NOMO-1 (cell line): ENCODE data around the gene RNF135.
"Not testable (repeated sequence)": the region's sequence is repeated elsewhere in the genome, so short reads cannot be mapped to it uniquely, and the experiment has no call there.

Source experiments
- DNase-seq, 2 experiments: peaks; one replicate each; lab custom pipeline; 2025; ENCODE audit not compliant: unreplicated experiment in 2 of 2; lab: John Stamatoyannopoulos, UW

Gene RNF135

DNA sequence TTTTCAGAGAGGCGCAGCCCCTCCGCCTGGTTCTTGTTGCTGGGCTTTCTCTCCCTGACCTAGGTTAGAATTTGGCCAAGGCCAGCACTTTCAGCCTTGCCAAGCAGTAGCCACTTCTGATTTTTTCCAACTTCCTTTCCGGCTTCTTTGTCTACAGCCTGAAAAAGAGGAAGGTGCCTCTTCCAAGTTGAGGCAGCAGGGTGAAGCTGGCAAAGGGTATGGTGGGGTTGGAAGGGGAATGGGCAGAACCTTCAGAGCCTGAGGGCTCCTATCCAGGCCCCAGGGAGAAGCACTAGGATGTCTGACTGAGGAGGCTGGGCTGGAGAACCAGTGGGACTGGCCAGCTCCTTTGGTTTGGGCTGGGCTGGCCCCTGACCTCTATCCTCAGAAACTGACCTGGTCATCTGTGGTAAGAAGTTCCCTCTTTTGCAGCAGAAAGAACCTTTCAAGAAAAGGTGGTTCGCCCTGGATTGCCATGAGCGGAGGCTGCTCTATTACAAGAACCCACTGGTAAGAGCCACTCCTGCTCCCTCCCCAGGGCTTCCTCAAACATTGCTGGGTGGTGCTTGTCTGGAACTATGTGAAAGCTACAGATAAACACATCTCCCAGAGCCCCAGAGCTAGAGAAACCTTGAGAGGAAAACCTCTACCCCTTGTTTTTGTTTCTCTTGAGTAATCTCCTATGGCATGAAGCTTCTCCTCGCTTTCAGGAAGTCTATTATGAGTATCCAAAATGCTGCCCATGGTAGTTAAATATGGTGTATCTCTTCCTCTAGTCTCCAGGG is 16.6 kb upstream of the RNF135 start:
- DNase-seq: peak; percentile 65 to 83

DNA sequence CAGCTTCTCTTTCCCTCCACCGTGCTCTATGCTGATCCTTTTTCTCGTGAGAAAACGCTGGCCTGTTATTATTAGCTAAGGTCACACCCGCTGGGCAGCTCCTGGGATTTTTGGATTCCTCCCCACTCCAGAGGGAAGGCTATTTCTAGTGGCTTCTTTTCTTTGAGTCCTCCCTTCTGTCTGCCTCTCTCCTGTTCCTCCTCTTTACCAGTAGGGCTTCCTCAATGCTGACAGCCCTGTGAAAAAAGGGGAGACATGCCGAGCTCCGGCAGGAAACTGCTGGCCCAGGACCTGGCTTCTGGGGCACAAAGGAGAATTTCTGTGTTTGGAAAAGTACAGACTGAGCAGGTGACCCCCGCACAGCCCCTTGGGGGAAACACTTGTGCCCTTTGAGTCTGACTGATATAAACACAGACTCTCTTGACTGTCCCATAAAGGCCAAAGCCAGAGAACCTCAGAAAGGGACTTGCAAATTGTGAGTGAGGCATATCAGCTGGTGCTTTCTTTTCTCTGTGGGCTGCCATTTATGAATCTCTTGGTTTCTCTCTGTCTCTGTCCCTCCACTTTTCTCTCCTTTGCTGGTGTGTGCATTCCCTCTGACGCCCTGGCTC is 14.0 kb upstream of the RNF135 start:
- DNase-seq: no peak

- no peak for DNase-seq
These were observed 13.1 kb upstream of the RNF135 start for GRCh38 chr17:30957741-30958140.

DNA sequence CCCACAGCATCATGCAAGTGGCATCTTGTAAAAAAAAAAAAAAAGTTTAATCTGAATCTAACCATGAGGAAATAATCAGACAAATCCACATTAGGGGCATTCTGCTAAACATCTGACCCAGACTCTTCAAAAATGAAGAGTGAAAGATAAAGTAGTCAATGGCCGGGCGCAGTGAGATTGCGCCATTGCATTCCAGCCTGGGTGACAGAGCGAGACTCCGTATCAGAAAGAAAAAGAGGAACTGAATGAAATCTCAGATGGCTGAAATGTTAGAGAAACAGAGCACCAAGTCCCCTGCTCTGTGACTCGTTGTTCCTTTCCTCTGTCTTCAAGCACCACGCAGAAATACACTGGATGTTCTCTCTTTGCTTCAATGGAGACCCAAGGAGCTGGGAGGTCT is 12.7 kb upstream of the RNF135 start:
- DNase-seq: peak; percentile 38 to 88

DNA sequence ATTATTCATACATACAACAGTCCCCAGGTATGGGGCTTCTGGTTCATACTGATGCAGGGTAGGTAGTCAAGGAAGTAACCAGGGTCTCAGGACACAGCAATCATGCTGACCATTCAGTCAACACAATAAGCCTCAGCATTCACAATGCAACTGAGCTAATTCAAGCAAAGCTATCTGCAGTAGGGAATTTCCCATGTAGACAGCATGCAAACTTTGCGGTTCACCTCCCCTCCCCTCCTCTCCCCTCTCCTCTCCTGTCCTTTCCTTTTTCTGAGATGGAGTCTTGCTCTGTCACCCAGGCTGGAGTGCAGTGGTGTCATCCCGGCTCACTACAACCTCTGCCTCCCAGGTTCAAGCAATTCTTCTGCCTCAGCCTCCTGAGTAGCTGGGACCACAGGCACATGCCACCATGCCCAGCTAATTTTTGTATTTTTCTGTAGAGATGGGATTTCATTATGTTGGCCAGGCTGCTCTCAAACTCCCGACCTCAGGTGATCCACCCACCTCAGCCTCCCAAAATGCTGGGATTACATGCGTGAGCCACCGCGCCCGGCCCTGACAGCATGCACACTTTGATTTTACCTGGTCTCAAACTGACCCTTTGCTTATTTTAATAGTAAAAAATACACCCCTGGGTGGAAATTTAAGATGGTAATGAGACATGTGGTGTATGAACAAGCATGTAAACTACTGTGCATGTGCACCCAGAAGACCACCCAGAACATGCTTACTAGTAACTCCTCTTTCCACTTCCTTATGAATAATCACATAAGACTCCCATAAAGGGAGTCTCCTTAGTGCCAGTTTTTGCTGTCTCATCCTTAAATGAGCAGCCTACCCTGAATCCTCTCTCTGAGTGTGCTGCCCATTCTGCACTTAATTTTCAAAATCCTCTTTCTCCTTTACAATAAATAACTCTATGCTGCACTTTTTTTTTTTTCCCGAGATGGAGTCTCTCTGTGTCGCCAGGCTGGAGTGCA is 9.3 kb upstream of the RNF135 start:
- DNase-seq: peak in 1 of 2 experiments; percentile 24

DNA sequence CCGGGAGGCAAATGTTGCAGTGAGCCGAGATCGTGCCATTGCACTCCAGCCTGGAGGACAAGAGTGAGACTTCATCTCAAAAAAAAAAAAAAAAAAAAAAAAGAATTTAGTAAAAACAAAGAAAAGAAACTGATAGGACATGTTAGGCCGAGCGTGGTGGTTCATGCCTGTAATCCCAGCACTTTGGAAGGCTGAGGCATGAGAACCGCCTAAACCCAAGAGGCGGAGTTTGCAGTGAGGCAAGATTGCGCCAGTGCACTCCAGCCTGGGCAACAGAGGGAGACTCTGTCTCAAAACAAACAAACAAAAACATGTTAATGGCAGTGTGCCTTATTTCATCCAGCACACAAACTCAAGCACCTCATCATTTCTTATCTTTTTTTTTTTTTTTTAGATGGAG is 6.5 kb upstream of the RNF135 start:
- not testable (repeated sequence) for DNase-seq

DNA sequence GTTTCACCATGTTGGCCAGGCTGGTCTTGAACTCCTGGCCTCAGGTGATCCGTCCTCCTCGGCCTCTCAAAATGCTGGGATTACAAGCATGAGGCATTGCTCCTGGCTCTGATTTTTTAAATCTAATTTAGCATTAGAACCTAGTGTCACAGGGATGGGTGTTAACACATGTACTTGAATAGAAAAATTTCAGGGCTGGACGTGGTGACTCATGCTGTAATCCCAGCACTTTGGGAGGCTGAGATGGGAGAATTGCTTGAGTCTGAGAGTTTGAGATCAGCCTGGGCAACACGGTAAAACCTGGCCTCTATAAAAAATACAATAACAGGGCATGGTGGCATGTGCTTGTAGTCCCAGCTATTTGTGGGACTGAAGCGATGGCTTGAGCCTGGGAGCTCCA is 6.0 kb upstream of the RNF135 start:
- DNase-seq: no peak

DNA sequence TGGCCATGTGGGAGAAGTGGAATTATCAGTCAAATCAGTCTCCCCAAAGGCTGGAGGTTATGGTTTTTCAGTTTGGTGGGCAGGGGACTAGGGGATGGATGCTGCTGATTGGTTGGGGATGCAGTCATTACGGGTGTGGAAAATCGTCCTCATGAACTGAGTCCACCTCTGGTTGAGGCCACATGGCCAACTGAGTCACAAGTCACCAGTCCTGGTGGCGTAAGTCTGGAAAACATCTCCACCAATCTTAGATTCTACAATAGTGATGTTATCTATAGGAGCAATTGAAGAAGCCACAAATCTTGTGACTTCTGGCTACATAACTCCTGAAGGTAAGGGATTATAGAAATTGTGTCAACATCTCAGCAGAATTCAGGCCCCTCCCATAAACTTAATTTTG is 5.2 kb upstream of the RNF135 start:
- DNase-seq: no peak

GRCh38 chr17:30967911-30968310 is 2.9 kb upstream of the RNF135 start:
- not testable (repeated sequence) for DNase-seq

DNA sequence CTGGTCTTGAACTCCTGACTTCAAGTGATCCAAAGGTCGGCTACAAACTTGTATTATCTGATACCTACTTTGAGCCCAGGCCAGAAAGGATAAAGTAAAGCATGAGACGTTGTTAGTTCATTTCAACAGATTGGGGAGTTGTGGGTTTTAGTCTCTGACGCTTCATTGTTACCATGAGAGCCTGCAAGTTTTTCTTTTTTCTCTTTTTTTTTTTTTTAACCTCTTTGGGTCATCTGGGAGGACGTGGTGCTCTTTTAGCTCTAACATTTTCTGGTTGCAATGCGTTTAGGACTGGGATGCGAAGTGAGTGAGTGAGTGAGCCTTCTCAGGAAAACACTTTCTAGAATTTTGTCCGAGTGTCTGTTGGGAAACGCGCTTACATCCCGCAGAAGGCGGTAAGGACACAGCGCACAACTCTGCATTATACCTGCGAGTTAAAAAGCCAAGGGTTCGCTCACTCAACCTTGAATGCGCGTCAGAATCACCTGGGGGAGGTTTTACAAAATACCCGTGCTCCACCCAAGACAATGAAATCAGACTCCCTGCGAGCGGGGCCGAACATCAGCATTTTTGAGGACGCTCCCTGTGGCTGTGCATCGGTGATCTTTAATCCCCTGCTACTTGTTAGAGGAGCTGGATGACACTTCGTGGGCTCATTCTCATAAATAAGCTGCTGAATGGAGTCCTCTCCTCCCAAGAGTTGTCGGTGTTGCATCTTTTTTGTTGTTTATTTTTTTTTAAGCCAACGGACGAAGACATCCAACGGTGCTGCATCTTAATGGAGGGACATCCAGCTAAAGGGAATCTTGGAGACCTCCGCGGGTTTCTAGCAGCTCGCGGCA is 629 bp upstream of the RNF135 start:
- DNase-seq: peak in 1 of 2 experiments; percentile 35

GRCh38 chr17:30975042-30975820 is 4.4 kb downstream of the RNF135 start:
- no peak for DNase-seq

- not testable (repeated sequence) for DNase-seq
These were observed 9.1 kb downstream of the RNF135 start for GRCh38 chr17:30979919-30980318.

GRCh38 chr17:30981531-30982519 is 11.0 kb downstream of the RNF135 start:
- DNase-seq: no peak

GRCh38 chr17:30982855-30983254 is 12.0 kb downstream of the RNF135 start:
- no peak for DNase-seq

DNA sequence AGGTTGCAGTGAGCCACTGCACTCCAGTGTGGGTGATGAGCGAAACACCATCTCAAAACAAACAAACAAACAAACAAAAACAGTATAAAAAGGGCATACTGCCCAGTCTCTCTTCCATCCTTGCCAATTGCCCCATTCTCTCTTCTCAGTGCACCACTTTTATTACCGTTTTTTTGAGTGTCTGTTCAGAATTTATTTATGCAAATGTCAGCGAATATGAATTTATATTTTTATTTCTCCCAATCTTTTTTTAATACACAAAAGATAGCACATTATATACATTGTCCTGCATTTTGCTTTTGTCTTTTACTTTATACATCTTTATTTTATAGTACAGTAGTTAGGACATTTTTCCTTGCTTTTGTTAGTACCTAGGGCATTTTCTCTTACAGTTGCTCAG is 19.6 kb downstream of the RNF135 start:
- no peak for DNase-seq

DNA sequence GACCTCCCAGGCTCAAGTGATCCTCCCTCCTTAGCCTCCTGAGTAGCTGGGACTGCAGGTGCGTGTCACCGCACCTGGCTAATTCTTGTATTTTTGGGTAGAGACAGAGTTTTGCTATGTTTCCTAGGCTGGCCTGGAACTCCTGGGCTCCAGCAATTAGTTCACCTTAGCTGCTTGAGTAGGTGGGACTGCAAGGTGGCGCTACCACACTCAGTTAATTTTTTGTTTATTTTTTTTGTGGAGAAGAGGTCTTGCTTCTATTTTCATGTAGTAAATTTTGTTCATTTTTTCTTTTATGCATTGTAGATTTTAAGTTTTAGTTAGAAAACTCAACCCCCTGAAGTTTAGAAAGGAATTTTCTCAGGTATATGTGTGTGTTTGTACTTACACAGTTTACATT is 21.7 kb downstream of the RNF135 start:
- no peak for DNase-seq

- no peak for DNase-seq
These were observed 24.5 kb downstream of the RNF135 start for GRCh38 chr17:30995347-30995746.

DNA sequence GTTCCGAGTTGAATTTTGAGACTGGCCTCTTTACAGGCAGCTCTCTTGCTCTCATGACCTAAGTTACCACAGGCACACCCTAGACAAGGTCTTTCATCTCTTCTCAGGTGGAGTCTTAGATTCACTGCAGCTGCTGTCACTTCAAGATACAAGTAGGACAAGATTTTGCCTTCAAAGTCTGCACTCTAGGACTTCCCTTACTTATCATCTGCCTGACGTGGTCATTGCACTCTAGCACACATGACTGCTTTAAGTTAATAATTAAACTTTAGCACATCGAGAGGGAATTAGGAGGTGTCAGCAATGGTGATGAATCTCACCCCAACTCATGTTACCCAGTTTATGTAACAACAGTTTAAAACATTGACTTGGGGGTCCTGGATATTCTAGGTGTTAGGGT is 25.6 kb downstream of the RNF135 start:
- DNase-seq: no peak
